Measurements from ENCODE around the gene PLK5. TPM values are rescaled to one million over a fixed set of nuclear protein-coding genes. Genes with fewer than 3 reads are reported as not detected.

PLK5 gene
- total and polyA plus RNA-seq, 2 of the 4 experiments (the other 2 are of a cell fraction), result not detected

DNA sequence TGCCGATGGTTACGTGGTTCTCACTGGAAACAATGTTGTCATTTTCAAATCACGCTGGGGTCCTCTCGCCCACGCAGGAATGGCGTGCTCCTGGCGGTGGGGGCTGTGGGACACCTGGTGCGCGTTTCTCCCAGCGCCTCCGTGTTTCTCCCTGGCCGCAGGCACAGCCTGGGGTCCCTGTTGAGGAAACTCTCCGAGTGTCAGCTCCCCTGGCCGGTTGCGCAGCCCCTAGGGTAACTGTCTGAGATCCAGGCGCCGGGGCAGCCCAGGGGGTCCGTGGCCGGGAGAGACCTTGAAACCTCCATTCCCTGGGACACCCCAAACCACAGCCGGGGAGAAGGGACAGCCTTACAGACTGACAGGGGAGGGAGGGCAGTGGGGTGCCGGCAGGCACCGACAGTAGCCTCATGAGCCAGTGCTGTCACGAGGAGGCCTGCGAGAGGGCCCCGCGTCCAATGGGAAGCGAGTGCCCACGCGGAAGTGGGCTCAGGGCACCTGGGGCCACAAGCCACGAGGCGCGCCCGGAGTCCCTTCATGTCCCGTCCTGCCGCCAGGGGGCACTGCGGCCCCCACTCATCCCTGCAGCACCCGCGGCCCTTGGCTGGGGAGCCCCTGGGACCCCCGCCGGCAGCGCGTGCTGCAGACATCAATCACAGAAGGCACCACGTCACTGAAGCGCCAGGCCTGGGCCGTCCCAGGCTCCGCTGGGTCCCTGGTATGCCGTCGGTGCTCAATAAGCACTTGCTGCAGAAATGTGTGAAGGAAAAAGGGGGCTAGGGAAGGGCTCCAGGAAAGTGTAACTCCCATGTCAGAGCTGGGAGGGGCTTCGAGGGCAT is 20.6 kb upstream of the PLK5 start:
- Histone ChIP-seq H4K5ac (ENCODE audit: low read depth, low read length) (peak overlapping the region; percentile 20; the same call in 1 of the 2 replicates), H3K79me1 (ENCODE audit: low read depth in 1 of 2, low read length in 2 of 2) (no peaks in the 10 kb centered on the region), H3K4me3 (ENCODE audit: insufficient read depth, low read depth, low read length) (no peak overlapping the region), H2BK5ac (ENCODE audit: low read depth, low read length, poor library complexity, severe bottlenecking) (no peak overlapping the region), H3K27me3 (ENCODE audit: control insufficient read depth, insufficient read depth, low read length) (peaks cover 7% of the 10 kb centered on the region; the same call in 1 of the 2 replicates), H3K56ac (ENCODE audit: extremely low read depth, insufficient read depth, low read length) (no peak overlapping the region), H3K36me3 (ENCODE audit: control insufficient read depth, insufficient read depth, low read length) (peaks cover 8% of the 10 kb centered on the region), H3K9me1 (ENCODE audit: insufficient read depth, low read length) (no peaks in the 10 kb centered on the region; the same call in 1 of the 2 replicates), H4K91ac (ENCODE audit: insufficient read depth, low read depth, low read length) (no peak overlapping the region), H3K4ac (ENCODE audit: low read depth, low read length) (no peak overlapping the region), H4K8ac (ENCODE audit: low read depth in 2 of 2, low read length in 2 of 2) (peak overlapping the region; percentile 19 to 37; a peak in 1 of 4 replicates), H3K4me2 (ENCODE audit: low read depth, low read length) (peak overlapping the region; percentile 52), H4K20me1 (ENCODE audit: insufficient read depth, low read length) (no peaks in the 10 kb centered on the region; the same call in 1 of the 2 replicates), H3K9ac (ENCODE audit: low read depth, low read length) (no peak overlapping the region), H2AK9ac (replicated peaks; ENCODE audit: low read depth, low read length, poor library complexity) (no peak overlapping the region), H3K27ac (ENCODE audit: insufficient read depth, low read length) (no peak overlapping the region), H2BK20ac (ENCODE audit: low read depth, low read length) (no peak overlapping the region), H2BK120ac (ENCODE audit: low read depth, low read length) (no peak overlapping the region), H3K18ac (ENCODE audit: low read depth, low read length) (no peak overlapping the region), H2BK15ac (ENCODE audit: low read depth, low read length) (no peak overlapping the region), H3K23ac (ENCODE audit: low read depth, low read length) (no peak overlapping the region), H2AFZ (replicated peaks; ENCODE audit: low read length, poor library complexity) (peak overlapping the region; percentile 71), H3K4me1 (ENCODE audit: control insufficient read depth, insufficient read depth, low read length) (peaks cover 5% of the 10 kb centered on the region), H3K9me3 (ENCODE audit: control insufficient read depth, insufficient read depth, low read length) (no peaks in the 10 kb centered on the region), H3K14ac (replicated peaks; ENCODE audit: low read depth, low read length) (no peak overlapping the region), H2AK5ac (ENCODE audit: low read depth, low read length) (no peak overlapping the region)
- in situ Hi-C loops (cut with MboI; ENCODE audit: low sequenced_read_pairs) (no loop called here), intact Hi-C loops (cut with micrococcal nuclease) (no loop called here), dilution Hi-C loops (cut with HindIII; ENCODE audit: low sequenced_read_pairs, unreplicated experiment) (no loop called here)
- ChIA-PET CTCF (no interaction called here), POLR2A (ENCODE audit: unreplicated experiment) (no interaction called here)
- DNase-seq (peak; percentile 32), ATAC-seq (ENCODE audit: low read depth) (peak; percentile 27)
- 12% methylated on average over 18 of the region's 49 CpGs; no CpG with 5 or more reads in 1 of the 2 experiments for WGBS, 2 experiments (ENCODE audit: extremely low coverage in 2 of 2, insufficient read length in 1 of 2)
- no TSS peak for BruUV-seq (replicated peaks)
- TF ChIP-seq, protein P1, sequence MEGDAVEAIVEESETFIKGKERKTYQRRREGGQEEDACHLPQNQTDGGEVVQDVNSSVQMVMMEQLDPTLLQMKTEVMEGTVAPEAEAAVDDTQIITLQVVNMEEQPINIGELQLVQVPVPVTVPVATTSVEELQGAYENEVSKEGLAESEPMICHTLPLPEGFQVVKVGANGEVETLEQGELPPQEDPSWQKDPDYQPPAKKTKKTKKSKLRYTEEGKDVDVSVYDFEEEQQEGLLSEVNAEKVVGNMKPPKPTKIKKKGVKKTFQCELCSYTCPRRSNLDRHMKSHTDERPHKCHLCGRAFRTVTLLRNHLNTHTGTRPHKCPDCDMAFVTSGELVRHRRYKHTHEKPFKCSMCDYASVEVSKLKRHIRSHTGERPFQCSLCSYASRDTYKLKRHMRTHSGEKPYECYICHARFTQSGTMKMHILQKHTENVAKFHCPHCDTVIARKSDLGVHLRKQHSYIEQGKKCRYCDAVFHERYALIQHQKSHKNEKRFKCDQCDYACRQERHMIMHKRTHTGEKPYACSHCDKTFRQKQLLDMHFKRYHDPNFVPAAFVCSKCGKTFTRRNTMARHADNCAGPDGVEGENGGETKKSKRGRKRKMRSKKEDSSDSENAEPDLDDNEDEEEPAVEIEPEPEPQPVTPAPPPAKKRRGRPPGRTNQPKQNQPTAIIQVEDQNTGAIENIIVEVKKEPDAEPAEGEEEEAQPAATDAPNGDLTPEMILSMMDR (conservative IDR thresholded peaks at IDR 0.05; ENCODE audit: low read depth, low read length), result peak; percentile 58
- TF ChIP-seq, protein P2, sequence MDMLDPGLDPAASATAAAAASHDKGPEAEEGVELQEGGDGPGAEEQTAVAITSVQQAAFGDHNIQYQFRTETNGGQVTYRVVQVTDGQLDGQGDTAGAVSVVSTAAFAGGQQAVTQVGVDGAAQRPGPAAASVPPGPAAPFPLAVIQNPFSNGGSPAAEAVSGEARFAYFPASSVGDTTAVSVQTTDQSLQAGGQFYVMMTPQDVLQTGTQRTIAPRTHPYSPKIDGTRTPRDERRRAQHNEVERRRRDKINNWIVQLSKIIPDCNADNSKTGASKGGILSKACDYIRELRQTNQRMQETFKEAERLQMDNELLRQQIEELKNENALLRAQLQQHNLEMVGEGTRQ (IDR thresholded peaks at IDR 0.05; ENCODE audit: low read depth, low read length), result peak; percentile 72
- TF ChIP-seq NFE2L2 (IDR thresholded peaks at IDR 0.05; ENCODE audit: low read depth, low read length) (no peak), MAZ (IDR thresholded peaks at IDR 0.05; ENCODE audit: borderline replicate concordance, low read depth, low read length) (peak; percentile 33; the same call in 1 of the 2 replicates), RAD21 (IDR thresholded peaks at IDR 0.05; ENCODE audit: low read length) (peak; percentile 36; the same call in 1 of the 2 replicates)

Data from IMR-90 (cell line).